ENCODE measurements around the gene TECTA.

Gene TECTA

DNA sequence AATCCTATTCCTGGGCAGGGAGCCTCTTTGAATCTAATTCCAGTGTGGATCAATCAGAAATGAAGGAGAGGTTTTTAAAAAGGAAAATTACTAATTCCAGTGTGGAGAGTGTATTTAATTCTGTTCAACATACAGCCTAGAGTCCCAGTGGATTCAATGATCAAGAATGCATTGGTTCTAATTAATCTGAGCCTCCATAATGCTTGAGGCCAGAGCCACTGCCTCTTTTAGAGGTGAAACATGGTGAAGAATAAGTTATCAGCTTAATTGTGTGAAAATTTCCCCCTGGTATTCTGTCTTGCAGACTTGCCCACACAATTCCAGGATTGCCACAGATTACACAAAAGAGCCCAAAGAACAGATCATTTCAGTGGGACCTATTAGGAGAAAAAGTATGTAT is 87.7 kb downstream of the TECTA start:
- no peak for DNase-seq (ENCODE audit: low spot score)

DNA sequence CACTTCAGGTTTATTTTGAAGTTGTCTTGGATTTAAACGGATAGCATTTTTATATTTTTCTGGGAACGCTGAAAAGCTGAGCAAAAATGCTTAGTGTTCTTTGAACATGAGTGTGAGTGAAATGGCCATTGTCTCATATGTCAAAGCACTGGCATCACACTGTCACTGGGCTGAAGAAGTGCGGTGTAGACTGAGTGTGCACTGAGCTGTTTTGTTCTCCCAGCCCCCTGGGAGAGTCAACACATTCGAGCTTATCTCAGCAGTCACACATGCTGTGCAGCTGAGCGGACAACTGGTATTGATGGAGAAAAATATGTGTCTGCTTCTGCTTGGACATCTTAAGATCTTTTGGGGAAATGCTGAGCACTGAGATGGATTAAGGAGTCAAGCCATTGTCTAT is 90.8 kb downstream of the TECTA start:
- no peak for DNase-seq (ENCODE audit: low spot score)

GRCh38 chr11:121194731-121195596 is 93.9 kb downstream of the TECTA start:
- peak; percentile 47 for DNase-seq (ENCODE audit: low spot score)

- DNase-seq (ENCODE audit: low spot score): no peak
These were observed 97.4 kb downstream of the TECTA start for GRCh38 chr11:121198491-121198890.

DNA sequence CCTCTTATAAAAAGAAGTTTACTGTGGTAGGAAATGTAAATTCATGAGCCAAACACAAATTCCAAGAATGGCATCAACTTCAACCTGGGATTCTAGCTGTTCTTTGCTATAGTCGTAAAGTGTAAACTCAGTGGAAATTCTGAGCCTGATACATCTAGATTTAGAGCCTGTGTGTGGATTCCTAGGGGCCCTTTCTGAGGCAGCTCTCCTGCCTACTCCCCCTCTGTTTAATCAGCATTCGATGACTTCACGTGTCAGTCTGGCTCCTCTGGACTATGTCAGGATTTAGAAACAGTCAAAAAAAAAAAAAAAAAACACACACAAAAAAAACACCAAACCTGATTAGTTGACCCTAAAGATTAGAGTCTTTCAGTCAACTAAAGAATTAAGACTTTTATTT is 98.5 kb downstream of the TECTA start:
- DNase-seq (ENCODE audit: low spot score): no peak

- peak; percentile 36 for DNase-seq (ENCODE audit: low spot score)
These were observed 105.8 kb downstream of the TECTA start for GRCh38 chr11:121206810-121207209.

DNA sequence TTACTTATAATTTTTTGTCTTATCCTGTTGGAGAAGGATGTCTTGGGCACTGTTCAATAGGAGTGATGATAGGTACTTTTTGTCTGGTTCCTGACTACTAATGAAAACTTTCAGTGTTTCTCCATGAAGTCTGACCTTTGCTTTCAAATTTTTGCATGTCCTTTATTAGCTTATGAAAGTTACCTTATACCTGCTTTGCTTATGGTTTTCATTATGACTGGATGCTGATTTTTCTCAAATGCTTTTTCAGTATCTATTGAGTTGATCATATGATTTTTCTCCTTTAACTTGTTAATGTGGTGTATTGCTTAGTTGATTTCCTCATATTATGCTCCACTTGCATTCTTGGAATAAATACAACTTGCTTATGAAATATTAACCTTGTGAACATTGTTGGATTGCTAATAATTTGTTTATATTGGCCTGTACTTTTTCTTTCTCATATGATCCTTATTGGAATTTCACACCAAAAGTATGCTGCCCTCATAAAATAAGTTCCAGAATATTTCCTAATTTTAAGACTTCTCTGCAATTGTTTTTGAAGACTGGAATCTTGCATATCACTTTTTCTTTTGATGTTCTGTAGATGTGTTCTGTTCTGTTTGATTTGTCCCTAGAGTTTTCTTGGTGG is 106.6 kb downstream of the TECTA start:
- DNase-seq (ENCODE audit: low spot score): no peak

DNA sequence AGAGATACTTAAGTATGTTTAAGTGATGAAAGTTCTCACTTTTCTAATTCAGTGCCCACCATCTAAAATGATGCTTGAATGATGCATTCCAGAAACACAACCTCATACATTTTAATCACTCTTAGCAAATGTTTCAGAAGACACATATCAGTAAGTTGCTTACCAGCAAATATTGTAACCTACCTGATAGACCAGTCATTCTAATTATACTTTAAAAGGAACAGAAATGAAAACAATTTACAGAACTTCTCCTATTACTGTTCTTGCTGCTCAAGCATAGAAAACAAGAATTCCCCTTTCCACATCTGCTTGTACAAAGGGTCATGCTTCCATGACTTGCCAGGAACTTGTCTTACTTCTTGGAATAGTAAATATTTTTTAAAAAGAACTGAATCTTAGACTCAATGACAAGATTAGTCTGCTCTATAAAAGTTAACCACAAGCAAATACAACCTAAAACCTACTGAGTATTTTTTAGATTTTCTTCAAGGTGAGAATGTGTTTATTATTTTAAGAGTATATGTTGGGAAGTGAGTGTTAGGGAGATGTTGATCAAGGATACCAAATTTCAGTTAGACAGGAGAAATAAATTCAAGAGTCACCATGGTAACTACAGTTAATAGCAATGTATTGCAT is 109.5 kb downstream of the TECTA start:
- no peak for DNase-seq (ENCODE audit: low spot score)

DNA sequence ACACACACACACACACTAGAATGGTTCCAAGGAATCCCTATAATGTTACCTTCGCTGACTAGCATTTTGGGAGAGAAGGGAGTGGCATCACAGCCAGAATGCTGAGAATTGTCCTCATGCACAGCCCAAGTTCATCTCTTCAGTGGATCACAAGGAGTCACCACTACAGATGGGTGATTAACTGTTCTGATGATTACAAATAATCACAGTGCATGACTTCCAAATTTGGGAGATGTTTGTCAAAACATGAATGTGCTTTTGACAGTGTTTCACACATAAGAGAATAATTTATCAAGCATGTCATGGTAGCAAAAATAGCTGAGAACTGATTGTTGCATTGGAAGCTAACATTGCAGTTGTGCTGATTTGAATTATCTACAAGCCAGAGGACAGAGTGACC is 110.6 kb downstream of the TECTA start:
- no peak for DNase-seq (ENCODE audit: low spot score)

DNA sequence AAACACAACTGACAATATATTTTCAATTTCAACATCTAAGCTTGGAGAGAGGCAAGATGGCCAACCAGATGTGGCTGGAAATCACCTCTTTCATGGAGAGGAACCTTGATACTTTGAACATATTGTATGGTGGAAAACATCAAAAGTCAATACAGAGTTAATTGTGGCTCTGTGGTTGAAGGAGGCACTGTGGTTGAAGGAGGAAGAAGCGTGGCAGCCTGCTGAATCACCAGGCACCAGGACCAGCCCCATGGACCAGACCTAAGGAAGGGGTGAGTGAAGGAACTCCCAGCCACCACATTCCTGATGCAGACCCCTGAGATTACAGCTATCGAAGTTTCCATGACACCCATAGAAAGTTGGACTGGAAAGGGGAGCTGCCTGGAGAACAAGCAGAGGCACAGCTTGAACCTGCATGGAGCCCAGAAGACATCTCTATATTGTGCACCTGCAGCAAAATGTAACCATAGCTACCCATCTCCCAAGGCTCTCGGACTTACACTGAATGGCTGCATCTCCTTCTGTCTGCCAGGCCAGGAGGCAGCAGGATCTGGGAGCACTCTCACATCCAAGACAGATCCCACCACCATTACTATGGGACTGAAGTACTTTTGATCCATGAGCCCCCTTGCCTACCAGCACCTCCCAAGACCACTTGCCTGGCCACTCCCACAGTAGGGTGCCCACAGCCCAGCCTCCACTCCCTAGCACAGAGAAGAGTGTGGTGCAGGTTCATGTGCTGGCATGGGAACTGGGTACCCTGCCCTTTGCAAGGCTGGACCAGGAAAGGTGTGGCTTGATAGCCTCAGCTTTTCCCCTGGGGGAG is 111.7 kb downstream of the TECTA start:
- DNase-seq (ENCODE audit: low spot score): no peak

DNA sequence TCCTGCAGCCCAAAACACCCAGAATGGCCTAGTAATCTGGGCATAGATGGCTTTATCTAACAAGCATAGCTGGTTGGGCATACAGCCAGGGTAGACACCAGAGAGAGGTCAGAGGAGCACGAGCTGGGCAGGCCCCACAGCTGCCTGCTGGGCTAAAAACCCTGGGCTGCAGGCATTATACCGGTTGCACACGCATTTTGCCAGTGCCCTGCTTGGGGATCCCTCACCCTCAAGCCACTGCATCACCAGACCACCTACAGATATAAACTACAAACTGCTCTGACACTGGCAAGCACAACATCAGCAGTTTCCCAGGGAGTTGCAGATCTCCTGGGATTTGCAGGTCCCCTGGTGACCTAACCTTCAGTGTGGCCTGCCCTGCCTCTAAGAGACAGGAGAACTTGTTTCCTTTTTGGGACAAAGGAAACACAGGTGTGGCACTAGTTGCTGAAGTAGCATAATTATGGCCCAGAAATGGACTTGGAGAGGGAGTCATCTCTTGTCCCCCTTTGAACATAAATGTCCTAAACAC is 112.4 kb downstream of the TECTA start:
- DNase-seq (ENCODE audit: low spot score): no peak

DNA sequence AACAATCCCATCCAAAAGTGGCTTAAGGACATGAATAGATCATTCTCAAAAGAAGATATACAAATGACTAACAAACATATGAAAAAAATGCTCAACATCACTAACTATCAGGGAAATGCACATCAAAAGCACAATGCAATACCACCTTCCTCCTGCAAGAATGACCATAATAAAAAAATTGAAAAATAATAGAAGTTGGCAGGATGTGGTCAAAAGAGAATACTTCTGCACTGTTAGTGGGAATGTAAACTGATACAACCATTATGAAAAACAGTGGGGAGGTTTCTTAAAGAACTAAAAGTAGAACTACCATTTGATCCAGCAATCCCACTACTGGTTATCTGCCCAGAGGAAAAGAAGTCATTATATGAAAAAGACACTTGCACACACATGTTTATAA is 113.8 kb downstream of the TECTA start:
- no peak for DNase-seq (ENCODE audit: low spot score)

GRCh38 chr11:121221496-121222200 is 120.6 kb downstream of the TECTA start:
- no peak for DNase-seq (ENCODE audit: low spot score)

- no peak for DNase-seq (ENCODE audit: low spot score)
These were observed 122.1 kb downstream of the TECTA start for GRCh38 chr11:121223161-121223560.

GRCh38 chr11:121225382-121225781 is 124.3 kb downstream of the TECTA start:
- no peak for DNase-seq (ENCODE audit: low spot score)

GRCh38 chr11:121226415-121227263 is 125.6 kb downstream of the TECTA start:
- no peak for DNase-seq (ENCODE audit: low spot score)

- no peak for DNase-seq (ENCODE audit: low spot score)
These were observed 127.8 kb downstream of the TECTA start for GRCh38 chr11:121228851-121229250.

- no peak for DNase-seq (ENCODE audit: low spot score)
These were observed 128.6 kb downstream of the TECTA start for GRCh38 chr11:121229495-121230215.

GRCh38 chr11:121231576-121232278 is 130.7 kb downstream of the TECTA start:
- DNase-seq (ENCODE audit: low spot score): no peak
